DMS53 treated with DMSO at 0.1 percent for 48 hours (cell line): Measurements from ENCODE around the gene IFT122.
"Not testable (repeated sequence)": the region's sequence is repeated elsewhere in the genome, so short reads cannot be mapped to it uniquely, and the experiment has no call there.

Experiments used
- DNase-seq: peaks from one replicate; lab custom pipeline; 2025; ENCODE audit not compliant: unreplicated experiment; lab: John Stamatoyannopoulos, UW

Gene IFT122

DNA sequence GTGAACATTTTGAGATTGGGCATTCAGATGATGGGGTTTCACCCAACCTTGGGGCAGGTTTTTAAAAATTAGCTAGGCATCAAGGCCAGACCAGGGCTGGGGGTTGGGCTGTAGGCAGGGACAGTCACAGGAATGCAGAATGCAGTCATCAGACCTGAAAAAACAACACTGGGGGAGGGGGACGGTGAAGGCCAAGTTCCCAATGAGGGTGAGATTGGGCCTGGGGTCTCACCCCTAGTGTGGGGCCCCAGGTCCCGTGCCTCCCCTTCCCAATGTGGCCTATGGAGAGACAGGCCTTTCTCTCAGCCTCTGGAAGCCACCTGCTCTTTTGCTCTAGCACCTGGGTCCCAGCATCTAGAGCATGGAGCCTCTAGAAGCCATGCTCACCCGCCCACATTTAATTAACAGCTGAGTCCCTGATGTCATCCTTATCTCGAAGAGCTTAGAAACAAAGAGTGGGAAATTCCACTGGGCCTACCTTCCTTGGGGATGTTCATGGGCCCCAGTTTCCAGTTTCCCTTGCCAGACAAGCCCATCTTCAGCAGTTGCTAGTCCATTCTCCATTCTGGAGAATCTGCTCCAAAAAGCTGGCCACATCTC, 94.5 kb downstream of the IFT122 start:
- DNase-seq: no peak

DNA sequence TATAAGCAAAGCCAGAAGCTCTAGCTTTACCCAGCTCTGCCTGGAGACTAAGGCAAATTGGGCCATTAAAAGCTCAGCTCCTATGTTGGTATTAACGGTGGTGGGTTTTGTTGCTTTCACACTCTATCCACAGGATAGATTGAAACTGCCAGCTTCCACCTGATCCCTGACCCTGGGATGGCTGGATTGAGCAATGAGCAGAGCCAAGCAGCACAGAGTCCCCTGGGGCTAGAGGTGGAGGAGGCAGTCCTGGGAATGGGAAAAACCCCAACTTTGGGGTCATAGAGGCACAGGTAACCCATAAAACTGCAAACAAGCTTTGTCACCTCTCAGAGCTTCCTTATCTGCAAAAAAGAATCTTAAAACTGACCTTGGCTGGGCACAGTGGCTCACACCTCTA, 95.1 kb downstream of the IFT122 start:
- DNase-seq: no peak

DNA sequence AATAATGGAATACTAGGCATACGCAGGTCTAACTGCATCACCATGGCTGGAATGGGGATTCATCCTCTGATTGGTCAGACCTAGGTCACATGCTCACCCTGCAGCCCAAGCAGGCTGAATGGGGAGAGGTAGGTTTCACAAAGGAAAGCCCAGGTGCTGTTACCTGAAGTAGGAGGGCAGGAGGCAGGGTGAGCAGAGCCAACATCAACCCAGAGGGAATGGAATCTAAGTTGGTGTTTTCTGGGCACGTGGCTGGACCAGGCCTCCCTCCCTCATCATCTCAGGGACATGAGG, 96.3 kb downstream of the IFT122 start:
- no peak for DNase-seq

DNA sequence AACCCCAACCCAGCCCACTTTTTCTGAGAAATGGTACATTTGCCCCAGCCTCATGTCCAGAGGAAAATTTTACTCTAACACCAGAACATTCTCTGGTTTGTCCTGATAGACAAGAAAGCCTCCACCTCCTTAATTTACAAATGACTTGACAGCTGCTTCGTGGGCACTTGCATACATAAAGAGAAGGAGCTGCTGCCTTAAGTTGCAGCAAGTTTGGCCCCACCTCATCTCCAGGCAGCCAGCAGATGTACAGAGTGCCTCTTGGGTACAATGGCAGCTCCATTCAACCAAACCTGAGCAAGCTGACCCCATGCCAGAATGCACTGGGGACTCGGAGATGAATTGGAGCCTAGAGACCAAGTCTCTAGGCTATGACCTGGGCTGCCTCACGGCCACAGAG, 96.8 kb downstream of the IFT122 start:
- DNase-seq: no peak

DNA sequence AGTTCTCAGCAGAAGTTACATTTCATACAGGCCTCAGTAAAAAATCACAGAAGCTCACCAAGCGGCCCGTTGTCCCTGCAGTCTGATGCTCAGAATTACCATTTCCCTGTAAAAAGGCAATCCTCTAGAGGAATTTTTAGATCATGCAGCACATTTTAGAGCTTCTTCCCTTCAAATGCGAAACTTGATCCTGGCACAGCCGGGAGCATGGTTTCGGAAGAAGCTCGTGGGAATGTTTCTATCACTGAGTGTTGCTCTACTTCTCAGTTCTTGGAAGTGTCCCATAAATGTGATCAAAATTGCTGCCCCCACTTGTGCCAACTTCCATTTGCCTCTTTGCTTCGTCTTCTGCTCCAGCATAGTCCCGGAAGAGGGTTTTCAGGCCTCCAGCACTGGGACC, 99.2 kb downstream of the IFT122 start:
- DNase-seq: no peak

DNA sequence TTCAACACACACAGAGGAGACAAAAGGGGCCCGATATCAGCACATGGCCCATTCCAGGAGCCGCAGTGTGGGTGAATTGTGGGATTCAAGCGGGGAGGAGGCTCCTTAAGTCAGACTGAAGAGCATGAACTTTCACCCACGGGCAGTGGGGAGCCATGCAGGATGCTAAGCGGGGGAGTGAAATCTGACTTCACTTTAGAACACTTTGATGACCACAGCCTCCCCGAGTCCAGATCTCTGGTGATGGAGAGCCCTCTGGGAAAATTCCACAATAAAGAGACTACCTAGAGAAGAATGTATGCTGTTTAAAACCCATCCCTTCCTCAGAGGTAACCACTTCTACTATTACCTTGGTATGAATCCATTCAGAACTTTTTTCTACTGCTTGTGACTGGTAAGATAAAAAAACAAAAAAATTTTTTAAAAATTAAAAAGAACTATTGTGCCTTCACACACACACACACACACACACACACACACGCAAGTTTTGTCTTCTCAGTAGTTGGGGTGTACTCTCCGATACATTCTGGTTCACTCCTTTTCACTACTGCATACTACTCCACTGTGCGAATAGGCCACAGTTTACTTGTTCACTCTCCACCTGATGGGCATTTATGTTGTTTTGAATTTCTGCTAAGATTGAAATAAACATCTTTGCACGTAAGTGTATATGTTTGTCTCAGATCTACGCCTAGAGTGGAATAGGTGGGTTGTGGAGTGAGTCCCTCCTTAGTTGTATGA, 100.9 kb downstream of the IFT122 start:
- no peak for DNase-seq

DNA sequence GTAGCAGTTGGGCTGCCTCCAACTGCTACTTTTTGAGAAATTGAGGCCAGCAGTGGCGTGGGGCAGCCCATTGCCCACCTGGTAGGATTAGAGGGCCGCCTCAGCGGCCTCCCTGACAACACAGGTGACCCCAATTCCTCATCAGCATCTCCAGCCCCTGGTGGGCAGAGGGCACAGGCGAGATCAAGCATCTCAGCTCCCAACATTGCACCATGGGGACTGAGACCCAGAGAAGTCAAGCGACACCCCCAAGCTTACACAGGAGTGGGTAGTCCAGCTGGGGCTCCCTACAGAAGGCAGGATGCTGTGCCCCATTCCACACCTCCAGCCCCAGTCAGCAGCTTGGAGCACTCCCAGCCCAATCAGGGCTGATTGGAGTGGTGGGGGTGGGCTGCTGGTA, 102.7 kb downstream of the IFT122 start:
- no peak for DNase-seq

DNA sequence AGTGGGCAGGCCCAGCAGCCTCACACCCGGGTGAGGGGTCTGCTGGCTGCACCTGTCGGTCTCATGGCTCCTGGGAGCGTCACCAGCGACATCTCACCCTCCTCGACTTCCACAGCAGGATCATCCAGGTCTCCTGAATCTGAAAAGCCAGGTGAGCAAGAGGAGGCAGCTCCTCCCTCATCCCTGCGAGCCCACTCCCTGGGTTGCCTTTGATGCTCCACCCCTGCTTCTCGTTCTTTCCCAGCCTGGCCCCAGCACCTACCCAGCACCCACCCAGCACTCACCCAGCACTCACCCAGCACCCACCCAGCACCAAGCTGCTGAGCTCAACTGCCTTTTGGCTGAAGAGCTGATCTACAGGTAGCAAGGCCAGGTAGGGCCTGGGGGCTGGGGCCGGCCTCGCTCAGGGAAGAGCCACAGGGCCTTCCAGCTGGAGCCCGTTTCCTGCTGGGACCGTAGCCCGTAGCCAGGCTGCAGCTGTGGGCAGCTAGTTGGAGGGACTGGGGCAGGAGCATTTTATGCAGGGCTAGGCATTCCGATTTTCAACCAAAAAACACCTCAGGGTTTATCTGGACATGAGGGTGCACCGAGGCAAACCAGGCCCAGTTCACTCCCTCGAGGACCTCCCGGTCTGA, 103.2 kb downstream of the IFT122 start, which contains the start of gene H1-8:
Gene H1-8 (plus strand): TSS at position 20 of the 635 bp plus-strand sequence. CDS start 44 bp downstream, at position 64.
- no peak for DNase-seq

DNA sequence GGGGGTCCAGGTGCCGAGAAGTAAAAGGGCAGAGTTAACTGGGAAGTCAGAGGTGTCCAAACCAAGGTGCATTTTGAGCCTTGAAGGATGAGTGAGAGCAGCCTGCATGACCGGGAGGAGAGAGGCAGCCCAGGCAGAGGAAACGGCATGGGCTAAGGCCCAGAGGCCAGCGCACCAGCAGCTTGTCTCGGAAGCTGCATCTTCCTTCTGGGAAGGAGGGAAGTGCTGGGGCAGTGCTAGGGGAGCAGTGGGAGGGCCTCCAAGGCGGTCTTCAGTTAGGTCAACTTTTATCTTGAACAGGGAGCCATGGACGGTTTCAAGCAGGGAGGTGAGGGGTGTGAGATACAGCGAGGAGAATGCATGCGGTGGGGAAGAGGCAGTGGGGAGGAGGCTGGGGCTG, 104.0 kb downstream of the IFT122 start:
- no peak for DNase-seq

DNA sequence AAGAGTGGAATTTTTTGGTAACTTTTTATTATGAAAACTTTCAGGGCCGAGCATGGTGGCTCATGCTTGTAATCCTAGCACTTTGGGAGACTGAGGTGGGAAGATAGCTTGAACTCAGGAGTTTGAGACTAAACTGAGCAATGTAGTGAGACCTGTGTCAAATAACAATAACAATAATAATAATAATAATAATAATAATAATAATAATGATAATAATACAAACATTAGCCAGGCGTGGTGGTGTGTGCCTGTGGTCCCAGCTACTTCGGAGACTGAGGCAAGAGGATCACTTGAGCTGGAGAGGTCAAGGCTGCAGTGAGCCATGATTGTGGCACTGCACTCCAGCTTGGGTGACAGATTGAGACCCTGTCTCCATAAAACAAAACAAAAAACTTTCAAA, 105.9 kb downstream of the IFT122 start:
- DNase-seq: not testable (repeated sequence)

DNA sequence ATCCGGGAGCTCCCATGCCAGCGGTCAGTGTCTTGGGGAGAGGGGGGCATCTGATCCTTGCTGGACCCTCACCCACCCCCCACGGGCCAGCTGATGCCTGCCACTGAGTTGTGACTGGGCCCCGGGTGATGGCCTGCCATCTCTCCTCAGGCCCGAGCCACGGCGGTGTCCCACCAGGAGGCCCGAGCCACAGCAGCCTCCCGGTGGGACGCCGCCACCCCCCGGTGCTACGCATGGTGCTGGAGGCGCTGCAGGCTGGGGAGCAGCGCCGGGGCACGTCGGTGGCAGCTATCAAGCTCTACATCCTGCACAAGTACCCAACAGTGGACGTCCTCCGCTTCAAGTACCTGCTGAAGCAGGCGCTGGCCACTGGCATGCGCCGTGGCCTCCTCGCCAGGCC, 107.2 kb downstream of the IFT122 start:
- no peak for DNase-seq

DNA sequence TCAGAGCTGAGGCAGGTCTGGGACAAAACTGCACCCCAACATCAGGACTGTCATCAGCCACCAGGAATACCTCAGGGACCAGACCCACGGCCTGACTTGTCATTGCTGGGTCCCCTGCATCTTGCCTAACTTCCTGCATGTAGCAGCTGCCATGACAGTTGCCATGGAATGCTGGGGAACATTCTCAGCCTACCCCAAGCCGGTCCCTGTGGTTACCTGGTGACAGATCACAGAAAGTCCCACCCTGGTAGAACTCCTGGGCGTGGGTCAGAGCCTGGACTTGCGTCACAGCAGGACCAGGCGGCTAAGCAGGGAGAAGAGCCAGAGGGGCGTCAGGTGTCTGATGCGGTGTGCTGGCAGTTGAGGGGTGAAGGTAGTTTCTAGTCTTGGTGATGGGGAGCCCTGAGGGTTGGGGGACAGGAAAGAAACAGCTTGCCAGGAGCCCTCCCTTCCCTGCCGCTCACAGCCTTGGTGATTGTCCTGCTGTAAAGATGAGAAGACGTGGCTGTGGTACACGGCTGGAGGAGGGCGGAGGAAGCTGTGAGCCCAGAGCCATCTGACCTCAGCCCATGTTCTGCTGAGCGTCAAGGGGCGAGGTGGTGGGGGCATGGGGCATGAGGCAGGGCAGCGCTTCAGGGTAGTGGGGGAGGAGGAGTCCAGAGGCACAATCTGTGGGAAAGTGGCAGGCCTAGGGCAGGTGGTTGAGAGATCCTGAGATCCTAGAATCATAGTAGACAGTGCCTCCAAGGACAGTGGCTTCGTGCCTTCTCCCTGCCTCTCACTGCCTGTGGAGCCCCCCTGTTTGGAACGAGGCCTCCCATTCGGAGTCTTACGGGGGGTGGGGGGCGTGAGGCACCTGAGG, 108.3 kb downstream of the IFT122 start:
- DNase-seq: no peak

DNA sequence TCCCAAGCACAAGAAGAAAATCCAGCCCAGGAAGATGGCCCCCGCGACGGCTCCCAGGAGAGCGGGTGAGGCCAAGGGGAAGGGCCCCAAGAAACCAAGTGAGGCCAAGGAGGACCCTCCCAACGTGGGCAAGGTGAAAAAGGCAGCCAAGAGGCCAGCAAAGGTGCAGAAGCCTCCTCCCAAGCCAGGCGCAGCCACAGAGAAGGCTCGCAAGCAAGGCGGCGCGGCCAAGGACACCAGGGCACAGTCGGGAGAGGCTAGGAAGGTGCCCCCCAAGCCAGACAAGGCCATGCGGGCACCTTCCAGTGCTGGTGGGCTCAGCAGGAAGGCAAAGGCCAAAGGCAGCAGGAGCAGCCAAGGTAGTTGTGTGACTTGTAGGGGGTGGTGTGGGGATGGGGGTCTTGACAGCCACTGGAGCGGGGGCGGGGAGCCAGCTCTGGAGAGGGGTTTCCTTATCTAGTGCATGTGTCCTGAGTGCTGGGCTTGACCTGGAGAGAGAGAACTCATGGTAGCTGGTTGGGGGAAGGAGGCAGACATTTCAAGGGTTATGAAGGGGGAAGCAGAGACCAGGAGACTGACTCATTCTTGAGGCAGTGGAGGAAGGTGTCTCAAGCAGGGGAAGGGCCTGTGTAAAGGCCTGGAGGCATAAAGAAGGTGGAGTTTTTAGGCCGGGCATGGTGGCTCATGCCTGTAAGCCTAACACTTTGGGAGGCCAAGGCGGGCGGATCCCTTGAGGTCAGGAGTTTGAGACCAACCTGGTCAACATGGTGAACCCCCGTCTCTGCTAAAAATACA, 109.2 kb downstream of the IFT122 start:
- DNase-seq: no peak

DNA sequence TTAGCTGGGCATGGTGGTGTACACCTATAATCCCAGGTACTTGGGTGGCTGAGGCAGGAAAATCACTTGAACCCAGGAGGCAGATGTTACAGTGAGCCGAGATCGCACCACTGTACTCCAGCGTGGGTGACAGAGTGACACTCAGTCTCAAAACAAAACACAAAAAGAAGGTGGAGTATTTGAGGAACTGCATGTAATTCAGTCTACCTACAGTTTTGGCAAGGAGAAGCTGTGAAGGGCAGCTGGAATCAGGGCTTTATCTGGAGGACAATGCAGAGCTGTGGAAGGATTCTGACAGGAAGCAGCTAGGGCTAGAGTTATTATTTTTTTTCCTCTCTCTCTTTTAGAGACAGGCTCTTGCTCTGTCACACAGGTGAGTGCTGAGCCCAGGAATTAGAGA, 109.8 kb downstream of the IFT122 start:
- no peak for DNase-seq

DNA sequence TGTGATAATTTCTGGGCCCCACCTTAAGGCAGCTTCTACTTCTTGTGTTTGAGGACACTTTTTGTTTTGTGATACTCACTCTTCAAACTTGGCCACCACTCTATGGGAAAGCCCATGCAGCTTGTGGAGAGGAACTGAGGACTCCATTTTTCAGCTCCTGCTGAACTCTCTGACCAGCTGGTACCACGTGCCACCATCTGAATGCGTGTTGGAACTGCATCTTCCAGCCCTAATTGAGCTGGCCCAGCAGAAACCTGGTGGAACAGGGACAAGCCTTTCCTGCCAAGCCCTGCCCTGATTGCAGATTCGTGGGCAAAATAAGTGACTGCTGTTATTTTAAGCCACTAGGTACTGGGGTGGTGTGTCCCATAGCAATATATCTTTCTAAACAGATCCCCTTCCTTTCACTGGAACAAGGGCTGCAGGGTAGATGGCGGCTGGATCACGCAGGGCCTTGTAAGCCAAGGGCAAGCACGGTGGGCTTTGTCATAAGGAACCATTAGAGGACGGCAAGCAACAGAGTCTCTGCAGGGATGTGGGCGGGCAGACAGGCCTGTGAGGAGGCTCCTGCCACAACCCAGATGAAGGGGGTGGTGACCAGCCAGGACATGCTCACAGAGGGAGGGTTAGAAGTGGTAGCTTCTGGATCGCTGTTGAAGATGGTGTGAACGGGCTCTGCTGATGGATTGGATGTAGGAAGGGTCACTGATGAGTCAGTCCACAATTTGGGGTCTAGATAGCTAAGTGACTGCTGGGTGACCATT, 112.4 kb downstream of the IFT122 start:
- no peak for DNase-seq

DNA sequence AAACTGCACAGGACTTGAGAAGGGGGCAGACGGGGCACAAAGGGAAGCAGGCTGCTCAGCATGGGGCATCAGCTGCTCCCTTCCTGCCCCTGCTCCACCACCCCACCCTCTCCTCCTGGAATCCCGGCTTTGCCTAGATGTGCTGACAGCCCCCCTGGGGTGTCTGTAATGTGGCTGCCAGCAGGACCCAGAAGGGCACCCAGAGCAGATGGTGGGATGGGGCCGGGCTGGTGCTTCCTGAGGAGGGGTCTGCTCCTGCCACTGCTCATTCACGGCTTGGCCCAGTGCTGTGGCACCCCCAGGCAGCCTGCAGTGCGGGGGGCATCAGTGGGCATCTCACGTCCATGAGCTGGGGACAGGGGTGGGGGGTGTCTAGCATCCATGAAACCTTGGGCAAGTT, 113.1 kb downstream of the IFT122 start:
- no peak for DNase-seq

DNA sequence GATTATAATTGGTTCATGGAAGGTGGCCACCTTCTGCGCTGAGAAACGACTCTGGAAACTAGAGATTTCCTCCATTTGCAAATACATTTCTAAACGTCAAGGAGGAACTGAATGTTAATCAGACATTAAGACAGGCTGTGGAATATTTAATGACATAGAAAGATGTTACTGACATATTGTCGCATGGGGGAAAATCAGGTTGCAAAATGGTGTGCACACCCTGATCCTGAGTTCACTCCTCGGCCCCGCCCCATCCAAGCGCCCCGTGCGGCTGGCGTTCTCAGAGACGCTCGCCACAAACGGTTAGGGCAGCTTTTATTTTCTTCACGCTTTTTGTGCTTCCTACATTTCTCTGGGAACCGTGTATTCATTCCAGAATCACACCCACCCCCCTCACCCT, 113.7 kb downstream of the IFT122 start:
- DNase-seq: no peak

DNA sequence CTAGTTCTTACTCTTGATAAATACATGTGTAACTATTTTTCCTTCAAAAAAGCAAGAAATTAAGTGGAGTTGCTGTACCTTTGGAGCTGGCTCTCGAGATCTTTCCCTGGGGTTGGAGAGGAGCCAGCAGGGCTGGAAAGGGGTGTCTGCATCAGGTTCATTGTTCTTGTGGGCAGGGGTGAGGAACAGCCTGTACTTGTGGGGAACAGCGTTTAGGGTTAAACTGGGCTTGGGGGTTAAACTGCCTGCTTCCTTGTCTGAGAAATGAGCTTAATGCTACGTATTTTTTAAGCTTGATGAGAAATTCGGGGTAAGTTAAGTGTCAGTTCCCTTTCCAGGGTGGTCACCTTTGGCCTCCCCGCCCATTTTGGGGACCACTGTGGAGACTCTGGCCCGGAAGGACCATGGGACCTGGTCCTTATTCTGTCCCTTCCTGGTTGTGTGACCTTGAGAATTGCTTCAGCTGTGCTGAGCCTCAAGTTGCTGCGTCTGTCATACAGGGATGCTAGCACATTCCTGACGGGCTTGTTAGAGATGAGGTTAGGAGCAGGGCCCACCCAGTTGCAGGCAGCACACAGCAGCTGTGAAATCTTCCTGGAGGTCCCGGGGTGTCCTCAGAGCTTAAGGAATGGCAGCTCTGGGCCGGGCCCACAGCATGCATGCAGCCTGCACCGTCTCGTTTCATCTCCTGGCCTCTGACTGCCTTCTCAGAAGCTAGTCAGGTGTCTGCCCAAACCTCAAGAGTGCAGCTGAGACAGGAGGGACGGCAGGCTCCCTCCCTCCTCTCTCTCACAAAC, 114.5 kb downstream of the IFT122 start:
- no peak for DNase-seq

DNA sequence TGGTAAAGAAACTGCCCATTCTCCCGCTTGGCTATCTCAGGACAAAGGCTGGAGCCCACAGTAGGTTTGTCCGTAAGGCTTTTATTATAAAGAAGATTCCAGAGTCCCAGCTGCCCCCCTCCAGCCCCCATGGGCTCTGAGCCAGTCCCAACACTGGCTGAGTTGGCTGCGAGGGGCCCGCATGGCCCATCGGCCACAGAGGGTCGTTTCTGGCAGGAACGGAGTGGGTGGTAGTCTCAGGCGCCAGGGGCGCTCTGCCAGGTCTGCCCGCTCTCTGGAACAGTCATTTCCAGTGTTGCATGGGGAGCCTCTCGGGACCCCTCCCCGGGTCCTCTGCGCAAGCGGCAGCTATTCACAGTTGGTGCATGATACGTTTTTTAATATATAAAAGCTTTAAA, 115.1 kb downstream of the IFT122 start:
- no peak for DNase-seq
